Astrocyte (in vitro differentiated cells and primary cell): Measurements from ENCODE around the gene VWC2L. TPM values are rescaled to one million over a fixed set of nuclear protein-coding genes. Genes with fewer than 3 reads are reported as not detected.

Experiments
- DNase-seq: peaks from one replicate; pipeline ENCODE4 v3.0.0-alpha.2; 2010; ENCODE audit warnings: low read depth
- FAIRE-seq: peaks from 2 replicates; lab custom pipeline; 2011; peaks lifted over from hg19 to GRCh38; lab: Jason Lieb, UNC
- H2AFZ ChIP-seq: 2 replicates; pipeline ENCODE4 v1.6.0; 2012; ENCODE audit warnings: low read depth, low read length, inconsistent platforms
- H3K27ac ChIP-seq: 2 replicates; pipeline ENCODE4 v1.5.1; 2011; ENCODE audit warnings: low read depth, low read length, inconsistent platforms
- H3K27me3 ChIP-seq: 2 replicates; pipeline ENCODE4 v1.6.0; 2011; ENCODE audit warnings: low read length, inconsistent platforms; ENCODE audit not compliant: insufficient read depth
- H3K36me3 ChIP-seq: 2 replicates; pipeline ENCODE4 v1.5.1; 2011; ENCODE audit warnings: low read length, inconsistent platforms; ENCODE audit not compliant: insufficient read depth
- H3K4me1 ChIP-seq: 2 replicates; pipeline ENCODE4 v1.5.1; 2011; ENCODE audit warnings: low read length, inconsistent platforms; ENCODE audit not compliant: insufficient read depth
- H3K4me2 ChIP-seq: 2 replicates; pipeline ENCODE4 v1.6.0; 2012; ENCODE audit warnings: low read length, inconsistent platforms
- H3K4me3 ChIP-seq: 2 replicates; pipeline ENCODE4 v1.5.1; 2011; ENCODE audit warnings: low read depth, mild to moderate bottlenecking, low read length, inconsistent platforms; ENCODE audit not compliant: insufficient read depth
- H3K79me2 ChIP-seq: 2 replicates; pipeline ENCODE4 v1.6.0; 2012; ENCODE audit warnings: mild to moderate bottlenecking, low read length, inconsistent platforms; ENCODE audit not compliant: insufficient read depth
- H3K9ac ChIP-seq: 2 replicates; pipeline ENCODE4 v1.6.0; 2012; ENCODE audit warnings: mild to moderate bottlenecking, low read length, inconsistent platforms
- H3K9me3 ChIP-seq: 2 replicates; pipeline ENCODE4 v1.5.1; 2012; ENCODE audit warnings: low read depth, mild to moderate bottlenecking, low read length, inconsistent platforms; ENCODE audit not compliant: insufficient read depth
- H4K20me1 ChIP-seq: 2 replicates; pipeline ENCODE4 v1.6.0; 2012; ENCODE audit warnings: low read length, inconsistent platforms; ENCODE audit not compliant: insufficient read depth
- H3K27ac Mint-ChIP-seq: one replicate; pipeline ENCODE4 v1.8.0; 2021; ENCODE audit warnings: mild to moderate bottlenecking, mixed read lengths; ENCODE audit not compliant: unreplicated experiment
- H3K27me3 Mint-ChIP-seq: one replicate; pipeline ENCODE4 v1.8.0; 2021; ENCODE audit warnings: low read depth, mixed read lengths; ENCODE audit not compliant: unreplicated experiment
- H3K36me3 Mint-ChIP-seq: one replicate; pipeline ENCODE4 v1.8.0; 2021; ENCODE audit warnings: low read depth, mixed read lengths; ENCODE audit not compliant: unreplicated experiment
- H3K4me1 Mint-ChIP-seq: one replicate; pipeline ENCODE4 v1.8.0; 2021; ENCODE audit warnings: low read depth, mixed read lengths; ENCODE audit not compliant: unreplicated experiment
- H3K4me3 Mint-ChIP-seq: one replicate; pipeline ENCODE4 v1.8.0; 2021; ENCODE audit warnings: mild to moderate bottlenecking, moderate library complexity, mixed read lengths; ENCODE audit not compliant: unreplicated experiment
- H3K9me3 Mint-ChIP-seq: one replicate; pipeline ENCODE4 v1.8.0; 2021; ENCODE audit warnings: mild to moderate bottlenecking, mixed read lengths; ENCODE audit not compliant: unreplicated experiment
- EZH2 ChIP-seq: IDR thresholded peaks from 2 replicates; pipeline ENCODE4 v1.6.1; 2012; ENCODE audit warnings: mild to moderate bottlenecking, low read length, inconsistent platforms; ENCODE audit not compliant: insufficient read depth
- total RNA-seq: library from RNA; stranded (reverse); gene quantifications from 2 replicates; pipeline ENCODE4 v1.2.1, GENCODE V29; 2021
- TF ChIP-seq, protein P1 (sequence below): IDR thresholded peaks from 2 replicates; pipeline ENCODE4 v1.5.1; 2011; ENCODE audit warnings: low read depth, mild to moderate bottlenecking, inconsistent platforms, low read length, moderate library complexity; ENCODE audit not compliant: insufficient read depth

The VWC2L gene
- total RNA-seq, 1 donor from 2014 or later, result not detected

DNA sequence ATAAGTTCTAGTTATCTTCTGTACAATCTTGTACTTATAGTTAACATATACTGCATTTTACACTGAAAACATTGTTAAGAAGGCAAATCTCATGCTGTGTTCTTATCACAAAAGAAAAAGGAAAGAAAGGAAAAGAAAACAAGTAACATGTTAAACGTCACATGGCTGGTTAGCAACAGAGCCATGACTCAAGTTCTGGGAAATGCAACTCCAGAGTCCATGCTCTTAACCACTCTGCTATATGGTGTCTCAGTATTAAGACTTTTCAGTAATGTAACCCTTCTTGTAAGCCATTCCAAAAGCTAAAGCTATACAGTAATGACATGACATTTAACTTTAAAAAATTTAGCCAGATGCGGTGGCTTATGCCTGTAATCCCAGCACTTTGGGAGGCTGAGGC lies 217.2 kb downstream of the VWC2L start:
- H4K20me1 ChIP-seq, result no peaks in the 10 kb centered on the region
- no peaks in the 10 kb centered on the region for H3K9me3 Mint-ChIP-seq
- H3K27me3 Mint-ChIP-seq, result no peaks in the 10 kb centered on the region
- DNase-seq (peak; percentile 16), FAIRE-seq (no peak)
- TF ChIP-seq EZH2, result no peak
- TF ChIP-seq, protein P1, sequence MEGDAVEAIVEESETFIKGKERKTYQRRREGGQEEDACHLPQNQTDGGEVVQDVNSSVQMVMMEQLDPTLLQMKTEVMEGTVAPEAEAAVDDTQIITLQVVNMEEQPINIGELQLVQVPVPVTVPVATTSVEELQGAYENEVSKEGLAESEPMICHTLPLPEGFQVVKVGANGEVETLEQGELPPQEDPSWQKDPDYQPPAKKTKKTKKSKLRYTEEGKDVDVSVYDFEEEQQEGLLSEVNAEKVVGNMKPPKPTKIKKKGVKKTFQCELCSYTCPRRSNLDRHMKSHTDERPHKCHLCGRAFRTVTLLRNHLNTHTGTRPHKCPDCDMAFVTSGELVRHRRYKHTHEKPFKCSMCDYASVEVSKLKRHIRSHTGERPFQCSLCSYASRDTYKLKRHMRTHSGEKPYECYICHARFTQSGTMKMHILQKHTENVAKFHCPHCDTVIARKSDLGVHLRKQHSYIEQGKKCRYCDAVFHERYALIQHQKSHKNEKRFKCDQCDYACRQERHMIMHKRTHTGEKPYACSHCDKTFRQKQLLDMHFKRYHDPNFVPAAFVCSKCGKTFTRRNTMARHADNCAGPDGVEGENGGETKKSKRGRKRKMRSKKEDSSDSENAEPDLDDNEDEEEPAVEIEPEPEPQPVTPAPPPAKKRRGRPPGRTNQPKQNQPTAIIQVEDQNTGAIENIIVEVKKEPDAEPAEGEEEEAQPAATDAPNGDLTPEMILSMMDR, result no peak
- H3K4me3 ChIP-seq, result no peak overlapping the region
- no peaks in the 10 kb centered on the region for H3K36me3 Mint-ChIP-seq
- H3K4me2 ChIP-seq, result peak overlapping the region; percentile 27
- H3K79me2 ChIP-seq, result no peaks in the 10 kb centered on the region
- no peaks in the 10 kb centered on the region for H3K4me1 ChIP-seq
- no peak overlapping the region for H3K27ac ChIP-seq
- no peaks in the 10 kb centered on the region for H3K9me3 ChIP-seq
- H3K36me3 ChIP-seq, result no peaks in the 10 kb centered on the region
- no peaks in the 10 kb centered on the region for H3K27me3 ChIP-seq
- H2AFZ ChIP-seq, result no peak overlapping the region
- H3K9ac ChIP-seq, result no peak overlapping the region
- peaks cover 2% of the 10 kb centered on the region for H3K4me1 Mint-ChIP-seq
- H3K4me3 Mint-ChIP-seq, result no peak overlapping the region
- no peak overlapping the region for H3K27ac Mint-ChIP-seq
